SK-N-SH (cell line): ENCODE data around the gene DGKD. TPM values are rescaled to one million over a fixed set of nuclear protein-coding genes. Genes with fewer than 3 reads are reported as not detected.
A peak's percentile ranks its signal among the peaks of the same experiment; 100 is the strongest.

ENCODE experiments used
- CTCF ChIA-PET: fragments of 300-600, 350-600 bp; formaldehyde crosslinking; extraction: SDS; loops from one replicate; lab custom pipeline; 2021; lab: Yijun Ruan, JAX
- POLR2A ChIA-PET: fragments of 350-600 bp; sonication (Branson Sonifier 250); formaldehyde crosslinking; extraction: SDS; loops from one replicate; lab custom pipeline; 2020; ENCODE audit warnings: antibody characterized with exemption, inconsistent platforms; lab: Yijun Ruan, JAX
- DNase-seq: peaks from one replicate; pipeline ENCODE4 v3.0.0; 2012
- H2AFZ ChIP-seq: fragments of 200-600 bp; sonication (generic); 2 replicates; pipeline ENCODE4 v1.8.1; 2016; ENCODE audit warnings: antibody characterized with exemption, mild to moderate bottlenecking, low read depth
- H3F3A ChIP-seq: fragments of 200-600 bp; sonication (generic); replicated peaks from 2 replicates; pipeline ENCODE3; 2016; ENCODE audit warnings: antibody characterized with exemption, mild to moderate bottlenecking; ENCODE audit not compliant: insufficient read depth
- H3K27ac ChIP-seq, 2 experiments: fragments of 200-500 bp in 1 of 2; fragments of 200-600 bp in 1 of 2; sonication (Bioruptor generic) in 1 of 2; sonication (generic), shearing (Covaris generic) in 1 of 2; 2 replicates each; pipeline versions ENCODE4 v1.5.1 to v1.6.1; 2014 to 2016; ENCODE audit warnings: low read depth in 2 of 2, inconsistent platforms in 1 of 2, low read length in 1 of 2, mild to moderate bottlenecking in 1 of 2, mixed read lengths in 1 of 2
- H3K27me3 ChIP-seq: fragments of 200-600 bp; sonication (generic), shearing (Covaris generic); 2 replicates; pipeline ENCODE4 v1.6.1; 2016; ENCODE audit warnings: mixed run types; ENCODE audit not compliant: insufficient read depth
- H3K36me3 ChIP-seq, 2 experiments: fragments of 200-500 bp in 1 of 2; fragments of 200-600 bp in 1 of 2; sonication (Bioruptor generic) in 1 of 2; sonication (generic) in 1 of 2; replicated peaks in 1 of 2; 2 replicates each; pipeline versions ENCODE3 to v1.5.1; 2014 to 2016; ENCODE audit warnings: low read length in 1 of 2, mild to moderate bottlenecking in 1 of 2; ENCODE audit not compliant: insufficient read depth in 2 of 2, control insufficient read depth in 1 of 2
- H3K4me1 ChIP-seq, 2 experiments: fragments of 200-500 bp in 1 of 2; fragments of 200-600 bp in 1 of 2; sonication (Bioruptor generic) in 1 of 2; sonication (generic), shearing (Covaris generic) in 1 of 2; 2 replicates each; pipeline versions ENCODE4 v1.5.1 to v1.6.1; 2014 to 2016; ENCODE audit warnings: low read depth in 1 of 2, low read length in 1 of 2, mixed run types in 1 of 2; ENCODE audit not compliant: insufficient read depth in 2 of 2, control insufficient read depth in 1 of 2
- H3K4me2 ChIP-seq: fragments of 200-600 bp; sonication (generic), shearing (Covaris generic); 2 replicates; pipeline ENCODE4 v1.6.1; 2017; ENCODE audit warnings: mixed run types
- H3K4me3 ChIP-seq, 2 experiments: fragments of 200-500 bp in 1 of 2; fragments of 200-600 bp in 1 of 2; sonication (Bioruptor generic) in 1 of 2; sonication (generic), shearing (Covaris generic) in 1 of 2; 2 replicates each; pipeline versions ENCODE4 v1.5.1 to v1.8.1; 2014 to 2016; ENCODE audit warnings: low read depth in 2 of 2, inconsistent platforms in 1 of 2, low read length in 1 of 2, mild to moderate bottlenecking in 1 of 2, mixed read lengths in 1 of 2, moderate library complexity in 1 of 2
- H3K79me2 ChIP-seq: fragments of 200-600 bp; sonication (generic); 2 replicates; pipeline ENCODE4 v1.8.1; 2017; ENCODE audit warnings: mild to moderate bottlenecking; ENCODE audit not compliant: insufficient read depth
- H3K9ac ChIP-seq: fragments of 200-600 bp; sonication (generic); 2 replicates; pipeline ENCODE4 v1.6.1; 2017; ENCODE audit warnings: mixed run types
- H3K9me2 ChIP-seq: fragments of 200-600 bp; sonication (generic); 2 replicates; pipeline ENCODE4 v1.6.1; 2017; ENCODE audit warnings: mixed run types
- H3K9me3 ChIP-seq: fragments of 200-600 bp; sonication (generic); 2 replicates; pipeline ENCODE4 v1.6.1; 2017; ENCODE audit warnings: mixed run types, mild to moderate bottlenecking, moderate library complexity
- H4K20me1 ChIP-seq: fragments of 200-600 bp; sonication (generic); 2 replicates; pipeline ENCODE4 v1.6.1; 2017; ENCODE audit warnings: mild to moderate bottlenecking, mixed run types; ENCODE audit not compliant: insufficient read depth
- CHD2 ChIP-seq: fragments of 150-350 bp; IDR thresholded peaks from 2 replicates; pipeline ENCODE4 v1.6.1; 2018; ENCODE audit warnings: low read length; ENCODE audit not compliant: partially characterized antibody
- ELF1 ChIP-seq: IDR thresholded peaks from 2 replicates; pipeline ENCODE4 v1.4.0; 2012
- EZH2phosphoT487 ChIP-seq: fragments of 200-600 bp; sonication (generic); IDR thresholded peaks from 2 replicates; pipeline ENCODE4 v1.6.1; 2017; ENCODE audit warnings: low read depth, mixed run types, mild to moderate bottlenecking, antibody characterized with exemption, moderate library complexity, borderline replicate concordance
- FOSL2 ChIP-seq: IDR thresholded peaks from 2 replicates; pipeline ENCODE4 v1.4.0; 2012; ENCODE audit warnings: low read depth, mild to moderate bottlenecking, moderate library complexity, borderline replicate concordance
- FOXJ3 ChIP-seq: sonication (generic); formaldehyde crosslinking; IDR thresholded peaks from 2 replicates; pipeline ENCODE4 v1.5.1; 2020; ENCODE audit warnings: mild to moderate bottlenecking, missing genetic modification reagents
- GATA2 ChIP-seq: sonication (generic); formaldehyde crosslinking; IDR thresholded peaks from 2 replicates; pipeline ENCODE4 v1.5.0; 2020; ENCODE audit warnings: mild to moderate bottlenecking, missing genetic modification reagents
- MAX ChIP-seq: IDR thresholded peaks from 2 replicates; pipeline ENCODE4 v1.4.0; 2012; ENCODE audit warnings: low read depth
- NFIC ChIP-seq: IDR thresholded peaks from 2 replicates; pipeline ENCODE4 v1.4.0; 2012; ENCODE audit warnings: borderline replicate concordance
- PBX3 ChIP-seq: IDR thresholded peaks from 2 replicates; pipeline ENCODE4; 2012
- POLR2AphosphoS5 ChIP-seq: IDR thresholded peaks from 2 replicates; pipeline ENCODE4 v1.6.1; 2012; ENCODE audit warnings: low read depth, low read length
- RAD21 ChIP-seq: IDR thresholded peaks from 2 replicates; pipeline ENCODE4 v1.6.1; 2012; ENCODE audit warnings: mild to moderate bottlenecking, low read length
- RFX5 ChIP-seq: IDR thresholded peaks from 2 replicates; pipeline ENCODE4 v1.6.1; 2012; ENCODE audit warnings: mild to moderate bottlenecking, improper control_type of control experiment, low read length
- RXRA ChIP-seq: IDR thresholded peaks from 2 replicates; pipeline ENCODE4 v1.4.0; 2012; ENCODE audit warnings: low read depth, mild to moderate bottlenecking, borderline replicate concordance
- SMC3 ChIP-seq: IDR thresholded peaks from 2 replicates; pipeline ENCODE4 v1.6.1; 2012; ENCODE audit warnings: low read depth, low read length, improper control_type of control experiment
- TCF12 ChIP-seq: IDR thresholded peaks from 2 replicates; pipeline ENCODE4 v1.4.0; 2012
- YY1 ChIP-seq: IDR thresholded peaks from 2 replicates; pipeline ENCODE4 v1.4.0; 2012; ENCODE audit warnings: low read depth, mild to moderate bottlenecking
- ZBTB33 ChIP-seq: IDR thresholded peaks from 2 replicates; pipeline ENCODE4 v1.4.0; 2012; ENCODE audit warnings: low read depth, borderline replicate concordance
- WGBS: methylation state at CpG from one replicate; pipeline ENCODE4 v1.1.6; 2017; ENCODE audit warnings: low lambda C conversion rate; 5-methylcytosine and 5-hydroxymethylcytosine counted together
- polyA plus RNA-seq, 3 experiments: library from polyadenylated mRNA; depleted of rRNA; stranded (reverse); fragments of >200 nt; gene quantifications; 2 replicates each; pipeline ENCODE4 v1.2.3, GENCODE V29; 2012
- TF ChIP-seq, protein P1 (sequence below): fragments of 200-600 bp; sonication (generic); IDR thresholded peaks from 2 replicates; pipeline ENCODE4 v1.6.1; 2017; ENCODE audit warnings: antibody characterized with exemption, mild to moderate bottlenecking, moderate library complexity

DGKD gene
- polyA plus RNA-seq, 1 of the 3 experiments (the other 2 are of a cell fraction), result 21.7 TPM

GRCh38 chr2:233413046-233413445 lies 58.8 kb downstream of the DGKD start:
- H4K20me1 ChIP-seq, result no peaks in the 10 kb centered on the region
- H3K9ac ChIP-seq, result peak overlapping the region; percentile 57; the same call in 1 of the 2 replicates
- 81% methylated on average over 4 of the region's 4 CpGs for WGBS
- no peak overlapping the region for H2AFZ ChIP-seq
- H3K79me2 ChIP-seq, result peaks cover 32% of the 10 kb centered on the region; the same call in 1 of the 2 replicates
- no peaks in the 10 kb centered on the region for H3K27me3 ChIP-seq
- TF ChIP-seq RAD21 (no peak), FOXJ3 (CRISPR knock-in tag) (no peak), RXRA (no peak), MAX (no peak), ZBTB33 (no peak), EZH2phosphoT487 (no peak), CHD2 (no peak), TCF12 (no peak), SMC3 (no peak), PBX3 (no peak), FOSL2 (no peak), GATA2 (CRISPR knock-in tag) (no peak), ELF1 (no peak), YY1 (no peak), POLR2AphosphoS5 (no peak), RFX5 (no peak), NFIC (no peak)
- TF ChIP-seq, protein P1, sequence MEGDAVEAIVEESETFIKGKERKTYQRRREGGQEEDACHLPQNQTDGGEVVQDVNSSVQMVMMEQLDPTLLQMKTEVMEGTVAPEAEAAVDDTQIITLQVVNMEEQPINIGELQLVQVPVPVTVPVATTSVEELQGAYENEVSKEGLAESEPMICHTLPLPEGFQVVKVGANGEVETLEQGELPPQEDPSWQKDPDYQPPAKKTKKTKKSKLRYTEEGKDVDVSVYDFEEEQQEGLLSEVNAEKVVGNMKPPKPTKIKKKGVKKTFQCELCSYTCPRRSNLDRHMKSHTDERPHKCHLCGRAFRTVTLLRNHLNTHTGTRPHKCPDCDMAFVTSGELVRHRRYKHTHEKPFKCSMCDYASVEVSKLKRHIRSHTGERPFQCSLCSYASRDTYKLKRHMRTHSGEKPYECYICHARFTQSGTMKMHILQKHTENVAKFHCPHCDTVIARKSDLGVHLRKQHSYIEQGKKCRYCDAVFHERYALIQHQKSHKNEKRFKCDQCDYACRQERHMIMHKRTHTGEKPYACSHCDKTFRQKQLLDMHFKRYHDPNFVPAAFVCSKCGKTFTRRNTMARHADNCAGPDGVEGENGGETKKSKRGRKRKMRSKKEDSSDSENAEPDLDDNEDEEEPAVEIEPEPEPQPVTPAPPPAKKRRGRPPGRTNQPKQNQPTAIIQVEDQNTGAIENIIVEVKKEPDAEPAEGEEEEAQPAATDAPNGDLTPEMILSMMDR, result no peak
- H3K27ac ChIP-seq, result peak overlapping the region; percentile 78 to 97
- H3K4me2 ChIP-seq, result peak overlapping the region; percentile 70; the same call in 1 of the 2 replicates
- no peak for DNase-seq
- peaks cover 4 to 12% of the 10 kb centered on the region in 2 experiments for H3K36me3 ChIP-seq
- H3K9me3 ChIP-seq, result no peaks in the 10 kb centered on the region
- peaks cover 26 to 29% of the 10 kb centered on the region in 2 experiments for H3K4me1 ChIP-seq
- H3F3A ChIP-seq, result peaks cover 41% of the 10 kb centered on the region
- CTCF ChIA-PET, result interaction anchor here (2.2 kb wide), 1 partner anchor 30 kb away, joined by 9 read pairs; no protein-coding TSS in a partner anchor
- POLR2A ChIA-PET, result no interaction called here
- no peaks in the 10 kb centered on the region for H3K9me2 ChIP-seq
- H3K4me3 ChIP-seq, result no peak overlapping the region
